ENCODE data around the gene FSTL4. TPM values are rescaled to one million over a fixed set of nuclear protein-coding genes. Genes with fewer than 3 reads are reported as not detected.
"Not testable (repeated sequence)": the region's sequence is repeated elsewhere in the genome, so short reads cannot be mapped to it uniquely, and the experiment has no call there.

The FSTL4 gene
- total and polyA plus RNA-seq, 12 donors, result 0.48 to 5.2 (median 2.3) TPM

GRCh38 chr5:133449181-133449580 lies 163.2 kb downstream of the FSTL4 start:
- no peaks in the 10 kb centered on the region for H3K4me1 ChIP-seq (replicated peaks in 1 of 2)
- no peak overlapping the region for H3K27ac ChIP-seq
- TF ChIP-seq POLR2A (IDR thresholded peaks at IDR 0.05) (no peak), CTCF (IDR thresholded peaks at IDR 0.05) (no peak)
- DNase-seq, result no peak
- H3K27me3 ChIP-seq, result no peaks in the 10 kb centered on the region
- no peaks in the 10 kb centered on the region for H3K9me3 ChIP-seq (replicated peaks in 1 of 3)
- H3K4me3 ChIP-seq, result no peak overlapping the region
- 87 to 93% (median 90%) methylated on average over 9 to 10 of the region's 10 CpGs for WGBS, 4 donors
- intact Hi-C loops (cut with DNase I), result no loop called here
- no peaks in the 10 kb centered on the region for H3K36me3 ChIP-seq (replicated peaks in 1 of 2)

GRCh38 chr5:133446440-133446839 lies 165.9 kb downstream of the FSTL4 start:
- Histone ChIP-seq H3K27ac (no peak overlapping the region), H3K4me1 (replicated peaks in 1 of 2) (no peaks in the 10 kb centered on the region), H3K4me3 (no peak overlapping the region), H3K36me3 (replicated peaks in 1 of 2) (no peaks in the 10 kb centered on the region), H3K27me3 (no peaks in the 10 kb centered on the region), H3K9me3 (replicated peaks in 1 of 3) (no peaks in the 10 kb centered on the region)
- WGBS, 4 donors, result 83 to 95% (median 87%) methylated on average over 8 to 9 of the region's 9 CpGs
- TF ChIP-seq POLR2A (IDR thresholded peaks at IDR 0.05), result no peak
- TF ChIP-seq CTCF (IDR thresholded peaks at IDR 0.05), result no peak
- no peak for DNase-seq
- intact Hi-C loops (cut with DNase I), result no loop called here

- TF ChIP-seq POLR2A (IDR thresholded peaks at IDR 0.05) (no peak), CTCF (IDR thresholded peaks at IDR 0.05) (no peak)
- Histone ChIP-seq H3K27ac (no peak overlapping the region), H3K4me1 (replicated peaks in 1 of 2) (no peaks in the 10 kb centered on the region), H3K36me3 (replicated peaks in 1 of 2) (no peaks in the 10 kb centered on the region), H3K9me3 (replicated peaks in 1 of 3) (no peaks in the 10 kb centered on the region), H3K27me3 (no peaks in the 10 kb centered on the region), H3K4me3 (no peak overlapping the region)
- intact Hi-C loops (cut with DNase I), result no loop called here
- WGBS, 4 donors, result 42 to 50% (median 43%) methylated on average over 1 of the region's 1 CpG
- no peak for DNase-seq
Measured at GRCh38 chr5:133445744-133446143, 166.6 kb downstream of the FSTL4 start.

GRCh38 chr5:133445204-133445603 lies 167.1 kb downstream of the FSTL4 start:
- 89 to 100% (median 93%) methylated on average over 1 to 10 of the region's 10 CpGs for WGBS, 4 donors

GRCh38 chr5:133444711-133445110 lies 167.6 kb downstream of the FSTL4 start:
- no peaks in the 10 kb centered on the region for H3K36me3 ChIP-seq (replicated peaks in 1 of 2)
- H3K27me3 ChIP-seq, result no peaks in the 10 kb centered on the region
- H3K27ac ChIP-seq, result no peak overlapping the region
- no peaks in the 10 kb centered on the region for H3K4me1 ChIP-seq (replicated peaks in 1 of 2)
- intact Hi-C loops (cut with DNase I), result no loop called here
- no peak overlapping the region for H3K4me3 ChIP-seq
- no peaks in the 10 kb centered on the region for H3K9me3 ChIP-seq (replicated peaks in 1 of 3)
- no peak for DNase-seq
- no peak for TF ChIP-seq POLR2A (IDR thresholded peaks at IDR 0.05)
- no peak for TF ChIP-seq CTCF (IDR thresholded peaks at IDR 0.05)
- WGBS, 4 donors, result 87 to 93% (median 90%) methylated on average over 5 of the region's 5 CpGs

More at GRCh38 chr5:133445204-133445603, 167.1 kb downstream of the FSTL4 start:
- intact Hi-C loops (cut with DNase I); H3K4me1 ChIP-seq (replicated peaks in 1 of 2); H3K27ac ChIP-seq; H3K4me3 ChIP-seq; H3K9me3 ChIP-seq (replicated peaks in 1 of 3); H3K27me3 ChIP-seq; DNase-seq; H3K36me3 ChIP-seq (replicated peaks in 1 of 2): not testable (repeated sequence)
